GM10266 (cell line): ENCODE measurements around the gene LDB1.

ENCODE experiments used
- DNase-seq: peaks from one replicate; pipeline ENCODE4 v3.0.0; 2012; ENCODE audit errors: extremely low spot score
- TF ChIP-seq, protein P1 (sequence below): IDR thresholded peaks from 2 replicates; pipeline ENCODE4 v1.5.1; 2012; ENCODE audit warnings: mild to moderate bottlenecking, low read depth; ENCODE audit not compliant: control insufficient read depth, insufficient read depth; ENCODE audit errors: missing control alignments

Gene LDB1

DNA sequence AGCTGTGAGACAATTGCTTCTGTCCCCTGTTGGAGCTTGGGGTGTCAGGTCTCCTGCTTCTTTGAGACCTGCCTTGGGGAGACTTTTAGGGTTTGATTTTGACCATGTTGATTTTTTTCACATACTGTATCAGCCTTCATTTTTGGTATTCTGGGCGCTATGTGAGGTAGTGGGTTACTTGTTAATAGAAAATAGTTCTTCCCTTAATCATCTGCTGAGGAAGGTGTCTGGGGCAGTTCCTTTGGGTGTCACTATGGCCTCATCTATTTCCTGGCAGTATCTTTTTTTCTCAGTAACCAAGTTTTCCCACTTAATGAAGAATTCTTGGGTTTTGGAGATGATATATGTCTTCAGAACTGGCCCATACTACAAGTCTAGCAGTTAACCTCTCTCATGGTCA, 27.4 kb upstream of the LDB1 start:
- TF ChIP-seq, protein P1, sequence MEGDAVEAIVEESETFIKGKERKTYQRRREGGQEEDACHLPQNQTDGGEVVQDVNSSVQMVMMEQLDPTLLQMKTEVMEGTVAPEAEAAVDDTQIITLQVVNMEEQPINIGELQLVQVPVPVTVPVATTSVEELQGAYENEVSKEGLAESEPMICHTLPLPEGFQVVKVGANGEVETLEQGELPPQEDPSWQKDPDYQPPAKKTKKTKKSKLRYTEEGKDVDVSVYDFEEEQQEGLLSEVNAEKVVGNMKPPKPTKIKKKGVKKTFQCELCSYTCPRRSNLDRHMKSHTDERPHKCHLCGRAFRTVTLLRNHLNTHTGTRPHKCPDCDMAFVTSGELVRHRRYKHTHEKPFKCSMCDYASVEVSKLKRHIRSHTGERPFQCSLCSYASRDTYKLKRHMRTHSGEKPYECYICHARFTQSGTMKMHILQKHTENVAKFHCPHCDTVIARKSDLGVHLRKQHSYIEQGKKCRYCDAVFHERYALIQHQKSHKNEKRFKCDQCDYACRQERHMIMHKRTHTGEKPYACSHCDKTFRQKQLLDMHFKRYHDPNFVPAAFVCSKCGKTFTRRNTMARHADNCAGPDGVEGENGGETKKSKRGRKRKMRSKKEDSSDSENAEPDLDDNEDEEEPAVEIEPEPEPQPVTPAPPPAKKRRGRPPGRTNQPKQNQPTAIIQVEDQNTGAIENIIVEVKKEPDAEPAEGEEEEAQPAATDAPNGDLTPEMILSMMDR, result no peak
- DNase-seq, result no peak

GRCh38 chr10:102146971-102147428, 26.8 kb upstream of the LDB1 start:
- TF ChIP-seq, protein P1, result no peak
- DNase-seq, result no peak

DNA sequence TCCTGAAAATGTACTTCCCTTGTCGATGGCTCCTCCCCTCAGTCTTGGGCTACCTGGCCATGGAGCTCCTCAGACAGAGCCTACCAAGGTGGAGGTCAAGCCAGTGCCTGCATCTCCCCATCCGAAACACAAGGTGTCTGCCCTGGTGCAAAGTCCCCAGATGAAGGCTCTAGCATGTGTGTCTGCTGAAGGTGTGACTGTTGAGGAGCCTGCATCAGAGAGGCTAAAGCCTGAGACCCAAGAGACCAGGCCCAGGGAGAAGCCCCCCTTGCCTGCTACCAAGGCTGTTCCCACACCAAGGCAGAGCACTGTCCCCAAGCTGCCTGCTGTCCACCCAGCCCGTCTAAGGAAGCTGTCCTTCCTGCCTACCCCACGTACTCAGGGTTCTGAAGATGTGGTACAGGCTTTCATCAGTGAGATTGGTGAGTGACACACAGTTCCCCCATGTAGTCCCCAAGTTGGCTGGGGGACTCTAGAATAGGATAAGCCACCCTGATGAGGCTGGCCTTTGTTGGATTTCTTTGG, 21.5 kb upstream of the LDB1 start:
- no peak for DNase-seq
- TF ChIP-seq, protein P1, result no peak

DNA sequence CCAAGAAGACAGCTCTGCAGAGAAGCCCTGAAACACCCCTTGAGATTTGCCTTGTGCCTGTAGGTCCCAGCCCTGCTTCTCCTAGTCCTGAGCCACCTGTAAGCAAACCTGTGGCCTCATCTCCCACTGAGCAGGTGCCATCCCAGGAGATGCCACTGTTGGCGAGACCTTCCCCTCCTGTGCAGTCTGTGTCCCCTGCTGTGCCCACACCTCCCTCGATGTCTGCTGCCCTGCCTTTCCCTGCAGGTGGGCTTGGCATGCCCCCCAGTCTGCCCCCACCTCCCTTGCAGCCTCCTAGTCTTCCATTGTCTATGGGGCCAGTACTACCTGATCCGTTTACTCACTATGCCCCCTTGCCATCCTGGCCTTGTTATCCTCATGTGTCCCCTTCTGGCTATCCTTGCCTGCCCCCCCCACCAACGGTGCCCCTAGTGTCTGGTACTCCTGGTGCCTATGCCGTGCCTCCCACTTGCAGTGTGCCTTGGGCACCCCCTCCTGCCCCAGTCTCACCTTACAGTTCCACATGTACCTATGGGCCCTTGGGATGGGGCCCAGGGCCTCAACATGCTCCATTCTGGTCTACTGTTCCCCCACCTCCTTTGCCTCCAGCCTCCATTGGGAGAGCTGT, 20.9 kb upstream of the LDB1 start:
- TF ChIP-seq, protein P1, result no peak
- DNase-seq, result no peak

DNA sequence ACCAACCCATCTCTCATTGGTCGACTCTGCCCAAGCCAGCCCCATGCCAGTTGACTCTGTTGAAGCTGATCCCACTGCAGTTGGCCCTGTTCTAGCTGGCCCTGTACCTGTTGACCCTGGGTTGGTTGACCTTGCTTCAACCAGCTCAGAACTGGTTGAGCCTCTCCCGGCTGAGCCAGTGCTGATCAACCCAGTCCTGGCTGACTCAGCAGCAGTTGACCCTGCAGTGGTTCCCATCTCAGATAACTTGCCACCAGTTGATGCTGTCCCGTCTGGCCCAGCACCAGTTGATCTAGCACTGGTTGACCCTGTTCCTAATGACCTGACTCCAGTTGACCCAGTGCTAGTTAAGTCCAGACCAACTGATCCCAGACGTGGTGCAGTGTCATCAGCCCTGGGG, 20.1 kb upstream of the LDB1 start:
- TF ChIP-seq, protein P1, result no peak
- DNase-seq, result no peak

DNA sequence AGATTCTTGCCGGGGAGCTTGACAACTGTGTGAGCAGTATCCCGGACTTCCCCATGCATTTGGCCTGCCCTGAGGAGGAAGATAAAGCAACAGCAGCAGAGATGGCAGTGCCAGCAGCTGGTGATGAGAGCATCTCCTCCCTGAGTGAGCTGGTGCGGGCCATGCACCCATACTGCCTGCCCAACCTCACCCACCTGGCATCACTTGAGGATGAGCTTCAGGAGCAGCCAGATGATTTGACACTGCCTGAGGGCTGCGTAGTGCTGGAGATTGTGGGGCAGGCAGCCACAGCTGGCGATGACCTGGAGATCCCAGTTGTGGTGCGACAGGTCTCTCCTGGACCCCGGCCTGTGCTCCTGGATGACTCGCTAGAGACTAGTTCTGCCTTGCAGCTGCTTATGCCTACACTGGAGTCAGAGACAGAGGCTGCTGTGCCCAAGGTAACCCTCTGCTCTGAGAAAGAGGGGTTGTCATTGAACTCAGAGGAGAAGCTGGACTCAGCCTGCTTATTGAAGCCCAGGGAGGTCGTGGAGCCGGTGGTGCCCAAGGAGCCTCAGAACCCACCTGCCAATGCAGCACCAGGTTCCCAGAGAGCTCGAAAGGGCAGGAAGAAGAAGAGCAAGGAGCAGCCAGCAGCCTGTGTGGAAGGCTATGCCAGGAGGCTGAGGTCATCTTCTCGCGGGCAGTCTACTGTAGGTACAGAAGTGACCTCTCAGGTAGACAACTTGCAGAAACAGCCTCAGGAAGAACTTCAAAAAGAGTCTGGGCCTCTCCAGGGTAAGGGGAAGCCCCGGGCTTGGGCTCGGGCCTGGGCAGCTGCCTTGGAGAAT, 19.3 kb upstream of the LDB1 start:
- TF ChIP-seq, protein P1, result no peak
- no peak for DNase-seq
